ENCODE results near the gene SHANK2. TPM values are rescaled to one million over a fixed set of nuclear protein-coding genes. Genes with fewer than 3 reads are reported as not detected.

SHANK2 gene
- total and polyA plus RNA-seq, 2 donors (not counting 3 experiments of a cell fraction or from before 2014, with no cell fraction given): not detected

DNA sequence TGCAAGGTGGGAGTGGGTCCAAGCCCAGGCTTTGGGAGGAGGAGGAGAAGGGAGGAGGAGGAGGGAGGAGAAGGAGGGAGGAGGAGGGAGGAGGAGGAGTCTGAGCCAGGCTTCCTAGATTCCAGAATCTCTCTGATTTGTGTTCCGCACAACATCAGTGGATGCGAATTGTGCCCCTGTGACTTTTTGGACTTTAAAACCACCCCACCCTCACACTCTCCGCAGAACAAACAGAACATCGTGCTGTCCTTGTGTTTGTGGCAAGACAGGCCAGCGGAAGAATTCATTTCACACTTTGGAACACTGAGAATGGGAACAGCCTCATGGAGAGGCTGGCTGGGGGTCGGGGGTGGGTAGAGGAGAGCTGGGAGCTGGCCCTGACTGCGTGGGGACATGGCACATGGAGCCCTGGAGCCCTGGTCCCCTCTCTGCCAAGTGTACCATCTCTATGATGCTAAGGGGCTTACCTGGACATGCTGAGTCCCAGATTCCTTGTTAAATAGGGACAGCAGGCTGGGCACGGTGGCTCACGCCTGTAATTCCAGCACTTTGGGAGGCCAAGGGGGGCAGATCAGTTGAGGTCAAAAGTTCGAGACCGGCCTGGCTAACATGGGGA is 16.4 kb upstream of the SHANK2 start:
- DNase-seq (ENCODE audit: low read depth, low spot score) (no peak), FAIRE-seq (no peak)
- no peaks in the 10 kb centered on the region for H3K36me3 ChIP-seq (ENCODE audit: control insufficient read depth in 2 of 2, extremely low read depth in 1 of 2, insufficient read depth in 2 of 2, low read length in 2 of 2)
- BruUV-seq (replicated peaks): no TSS peak
- no peak overlapping the region for H3K9ac ChIP-seq (replicated peaks; ENCODE audit: extremely low read depth, insufficient read depth, low read length)
- no peaks in the 10 kb centered on the region for H3K4me1 ChIP-seq (ENCODE audit: control insufficient read depth, extremely low read depth, insufficient read depth, low read length)
- intact Hi-C loops (cut with micrococcal nuclease) (no loop called here), dilution Hi-C loops (cut with MboI; ENCODE audit: extremely low pct_ligation_motif_present, low sequenced_read_pairs) (no loop called here)
- no peak overlapping the region for H3K27ac ChIP-seq (ENCODE audit: insufficient read depth, low read depth, low read length)
- POLR2A ChIA-PET: no interaction called here
- no peaks in the 10 kb centered on the region for H3K79me2 ChIP-seq (ENCODE audit: control insufficient read depth, insufficient read depth, low read length)
- no peaks in the 10 kb centered on the region for H3K9me1 ChIP-seq (replicated peaks; ENCODE audit: control insufficient read depth, extremely low read depth, insufficient read depth, low read length)
- H2AFZ ChIP-seq (ENCODE audit: low read depth, low read length): no peak overlapping the region
- no peaks in the 10 kb centered on the region for H4K20me1 ChIP-seq (replicated peaks; ENCODE audit: control insufficient read depth, extremely low read depth, insufficient read depth, low read length)
- H3K4me2 ChIP-seq (ENCODE audit: insufficient read depth, low read length): no peak overlapping the region
- TF ChIP-seq, protein P1, sequence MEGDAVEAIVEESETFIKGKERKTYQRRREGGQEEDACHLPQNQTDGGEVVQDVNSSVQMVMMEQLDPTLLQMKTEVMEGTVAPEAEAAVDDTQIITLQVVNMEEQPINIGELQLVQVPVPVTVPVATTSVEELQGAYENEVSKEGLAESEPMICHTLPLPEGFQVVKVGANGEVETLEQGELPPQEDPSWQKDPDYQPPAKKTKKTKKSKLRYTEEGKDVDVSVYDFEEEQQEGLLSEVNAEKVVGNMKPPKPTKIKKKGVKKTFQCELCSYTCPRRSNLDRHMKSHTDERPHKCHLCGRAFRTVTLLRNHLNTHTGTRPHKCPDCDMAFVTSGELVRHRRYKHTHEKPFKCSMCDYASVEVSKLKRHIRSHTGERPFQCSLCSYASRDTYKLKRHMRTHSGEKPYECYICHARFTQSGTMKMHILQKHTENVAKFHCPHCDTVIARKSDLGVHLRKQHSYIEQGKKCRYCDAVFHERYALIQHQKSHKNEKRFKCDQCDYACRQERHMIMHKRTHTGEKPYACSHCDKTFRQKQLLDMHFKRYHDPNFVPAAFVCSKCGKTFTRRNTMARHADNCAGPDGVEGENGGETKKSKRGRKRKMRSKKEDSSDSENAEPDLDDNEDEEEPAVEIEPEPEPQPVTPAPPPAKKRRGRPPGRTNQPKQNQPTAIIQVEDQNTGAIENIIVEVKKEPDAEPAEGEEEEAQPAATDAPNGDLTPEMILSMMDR (IDR thresholded peaks at IDR 0.05; ENCODE audit: extremely low read depth in 1 of 2, insufficient read depth in 1 of 2, low read depth in 1 of 2, low read length in 2 of 2): no peak
- TF ChIP-seq JUN (IDR thresholded peaks at IDR 0.05; ENCODE audit: borderline replicate concordance, insufficient read depth, insufficient read length, low read depth): no peak
- no peak for TF ChIP-seq FOS (IDR thresholded peaks at IDR 0.05; ENCODE audit: borderline replicate concordance, insufficient read depth, low read length)
- no peak for TF ChIP-seq GATA2 (IDR thresholded peaks at IDR 0.05; ENCODE audit: insufficient read depth, insufficient read length, low read depth, low read length)
- TF ChIP-seq MYC (IDR thresholded peaks at IDR 0.05; ENCODE audit: low read depth, low read length): no peak
- TF ChIP-seq, protein P2, sequence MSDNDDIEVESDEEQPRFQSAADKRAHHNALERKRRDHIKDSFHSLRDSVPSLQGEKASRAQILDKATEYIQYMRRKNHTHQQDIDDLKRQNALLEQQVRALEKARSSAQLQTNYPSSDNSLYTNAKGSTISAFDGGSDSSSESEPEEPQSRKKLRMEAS (IDR thresholded peaks at IDR 0.05; ENCODE audit: insufficient read depth, insufficient read length): no peak
- no peak for TF ChIP-seq POLR2A (IDR thresholded peaks at IDR 0.05; ENCODE audit: low read depth, low read length)
- no peaks in the 10 kb centered on the region for H3K27me3 ChIP-seq (ENCODE audit: control insufficient read depth in 2 of 2, insufficient read depth in 2 of 2, low read length in 2 of 2)
- peaks cover 4% of the 10 kb centered on the region for H3K9me3 ChIP-seq (replicated peaks; ENCODE audit: control insufficient read depth, insufficient read depth, low read length)
- CTCF ChIA-PET: no interaction called here
- no peak overlapping the region for H3K4me3 ChIP-seq (replicated peaks in 1 of 3; ENCODE audit: insufficient read depth in 1 of 3, low read depth in 1 of 3, low read length in 3 of 3)

Data from endothelial cell of umbilical vein (primary cell).